Rectal smooth muscle tissue (tissue), 1 donor: ENCODE results near the gene SLIT3.

ENCODE experiments used
- H3K27ac ChIP-seq: one replicate; pipeline ENCODE4 v1.7.0; 2013; ENCODE audit warnings: low read depth, low read length, inconsistent platforms
- H3K27me3 ChIP-seq: one replicate; pipeline ENCODE4 v1.7.0; 2013; ENCODE audit warnings: low read length; ENCODE audit not compliant: control insufficient read depth, insufficient read depth
- H3K36me3 ChIP-seq: one replicate; pipeline ENCODE4 v1.7.0; 2013; ENCODE audit warnings: low read length; ENCODE audit not compliant: control insufficient read depth, insufficient read depth
- H3K4me1 ChIP-seq: one replicate; pipeline ENCODE4 v1.7.0; 2013; ENCODE audit warnings: low read length; ENCODE audit not compliant: control insufficient read depth, insufficient read depth
- H3K4me3 ChIP-seq: one replicate; pipeline ENCODE4 v1.7.0; 2013; ENCODE audit warnings: low read length
- H3K9ac ChIP-seq: one replicate; pipeline ENCODE4 v1.7.0; 2013; ENCODE audit warnings: low read length

The SLIT3 gene

DNA sequence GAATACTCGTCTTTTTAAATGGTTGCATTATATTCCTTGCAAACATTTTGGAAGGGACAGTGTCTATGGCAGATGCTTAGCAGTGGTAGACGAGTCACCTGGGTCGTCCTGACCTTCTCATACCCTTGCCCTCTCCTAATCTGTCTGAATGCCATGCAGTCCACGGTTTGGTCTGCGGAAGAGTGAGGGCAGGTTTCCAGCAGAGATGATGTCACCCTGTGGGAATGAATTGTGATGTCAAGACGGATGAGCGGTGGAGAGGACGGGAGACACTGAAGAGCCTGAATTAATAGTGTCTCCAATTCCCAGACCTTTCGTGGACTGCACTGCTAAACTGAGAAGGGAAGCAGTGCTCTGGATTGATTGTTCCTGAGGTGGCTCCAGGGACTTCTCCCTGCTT, 392.7 kb downstream of the SLIT3 start:
- H3K27me3 ChIP-seq: no peaks in the 10 kb centered on the region
- H3K4me3 ChIP-seq: no peak overlapping the region
- H3K27ac ChIP-seq: no peak overlapping the region
- H3K36me3 ChIP-seq: no peaks in the 10 kb centered on the region
- H3K9ac ChIP-seq: no peak overlapping the region
- H3K4me1 ChIP-seq: no peaks in the 10 kb centered on the region

- Histone ChIP-seq H3K9ac (no peak overlapping the region), H3K27ac (no peak overlapping the region), H3K36me3 (no peaks in the 10 kb centered on the region), H3K4me3 (no peak overlapping the region), H3K4me1 (no peaks in the 10 kb centered on the region), H3K27me3 (no peaks in the 10 kb centered on the region)
These were observed 397.9 kb downstream of the SLIT3 start for GRCh38 chr5:168903061-168903460.

- no peak overlapping the region for H3K4me3 ChIP-seq
- H3K4me1 ChIP-seq: no peaks in the 10 kb centered on the region
- no peaks in the 10 kb centered on the region for H3K36me3 ChIP-seq
- H3K9ac ChIP-seq: no peak overlapping the region
- no peaks in the 10 kb centered on the region for H3K27me3 ChIP-seq
- no peak overlapping the region for H3K27ac ChIP-seq
These were observed 401.3 kb downstream of the SLIT3 start for GRCh38 chr5:168899673-168900072.

DNA sequence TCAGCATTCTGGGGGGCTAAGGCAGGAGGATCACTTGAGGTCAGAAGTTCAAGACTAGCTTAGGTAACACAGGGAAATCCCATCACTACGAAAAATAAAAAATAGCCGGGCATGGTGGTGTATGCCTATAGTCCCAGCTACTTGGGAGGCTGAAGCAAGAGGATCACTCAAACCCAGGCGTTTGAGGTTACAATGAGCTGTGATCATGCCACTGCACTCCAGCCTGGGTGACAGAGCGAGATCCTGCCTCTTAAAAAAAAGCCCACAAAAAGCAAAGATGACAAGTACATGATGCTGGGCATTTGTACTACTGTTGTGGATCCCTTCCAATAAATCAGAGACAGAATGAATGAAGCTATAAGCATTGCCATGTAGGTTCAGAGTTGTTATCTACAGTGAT, 401.7 kb downstream of the SLIT3 start:
- no peak overlapping the region for H3K9ac ChIP-seq
- H3K4me3 ChIP-seq: no peak overlapping the region
- no peaks in the 10 kb centered on the region for H3K4me1 ChIP-seq
- no peaks in the 10 kb centered on the region for H3K36me3 ChIP-seq
- H3K27ac ChIP-seq: no peak overlapping the region
- H3K27me3 ChIP-seq: no peaks in the 10 kb centered on the region

- Histone ChIP-seq H3K4me1 (no peaks in the 10 kb centered on the region), H3K4me3 (no peak overlapping the region), H3K36me3 (no peaks in the 10 kb centered on the region), H3K27ac (no peak overlapping the region), H3K9ac (no peak overlapping the region), H3K27me3 (no peaks in the 10 kb centered on the region)
These were observed 402.6 kb downstream of the SLIT3 start for GRCh38 chr5:168898247-168898911.

DNA sequence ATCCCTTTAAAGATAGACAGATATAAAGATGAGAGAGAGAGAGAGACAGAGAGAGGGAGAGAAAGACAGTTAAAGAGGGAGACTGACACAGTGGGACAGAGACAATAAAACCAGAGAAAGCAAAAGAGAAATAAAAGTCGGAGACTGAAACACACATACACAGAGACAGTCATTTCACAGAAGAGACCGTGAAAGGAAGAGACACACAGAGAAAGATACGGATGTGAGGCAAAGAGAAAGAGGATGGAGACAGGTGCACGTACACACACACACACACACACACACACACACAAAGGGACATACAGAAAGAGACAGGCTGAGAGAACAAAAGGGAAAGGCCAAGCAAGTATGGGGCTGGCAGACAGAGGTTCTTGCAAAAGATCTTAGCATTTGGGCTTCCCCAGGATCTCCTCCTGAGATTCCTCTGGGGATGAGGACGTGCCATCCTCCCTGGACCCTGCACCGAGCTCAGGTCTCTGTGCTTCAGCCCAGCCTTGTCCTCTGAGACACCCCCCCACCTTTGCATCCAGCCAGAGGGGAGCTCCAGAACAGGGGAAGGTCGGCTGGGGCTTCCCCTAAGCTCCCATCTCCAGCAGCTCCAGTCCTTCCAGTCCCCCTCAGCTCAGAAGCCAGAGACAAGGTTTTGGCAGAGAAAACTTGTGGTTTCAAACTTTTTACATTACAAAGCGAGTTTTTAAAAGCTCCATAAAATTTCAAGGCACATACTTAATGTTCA, 403.4 kb downstream of the SLIT3 start:
- Histone ChIP-seq H3K36me3 (no peaks in the 10 kb centered on the region), H3K4me3 (no peak overlapping the region), H3K27ac (no peak overlapping the region), H3K27me3 (no peaks in the 10 kb centered on the region), H3K9ac (no peak overlapping the region), H3K4me1 (no peaks in the 10 kb centered on the region)

DNA sequence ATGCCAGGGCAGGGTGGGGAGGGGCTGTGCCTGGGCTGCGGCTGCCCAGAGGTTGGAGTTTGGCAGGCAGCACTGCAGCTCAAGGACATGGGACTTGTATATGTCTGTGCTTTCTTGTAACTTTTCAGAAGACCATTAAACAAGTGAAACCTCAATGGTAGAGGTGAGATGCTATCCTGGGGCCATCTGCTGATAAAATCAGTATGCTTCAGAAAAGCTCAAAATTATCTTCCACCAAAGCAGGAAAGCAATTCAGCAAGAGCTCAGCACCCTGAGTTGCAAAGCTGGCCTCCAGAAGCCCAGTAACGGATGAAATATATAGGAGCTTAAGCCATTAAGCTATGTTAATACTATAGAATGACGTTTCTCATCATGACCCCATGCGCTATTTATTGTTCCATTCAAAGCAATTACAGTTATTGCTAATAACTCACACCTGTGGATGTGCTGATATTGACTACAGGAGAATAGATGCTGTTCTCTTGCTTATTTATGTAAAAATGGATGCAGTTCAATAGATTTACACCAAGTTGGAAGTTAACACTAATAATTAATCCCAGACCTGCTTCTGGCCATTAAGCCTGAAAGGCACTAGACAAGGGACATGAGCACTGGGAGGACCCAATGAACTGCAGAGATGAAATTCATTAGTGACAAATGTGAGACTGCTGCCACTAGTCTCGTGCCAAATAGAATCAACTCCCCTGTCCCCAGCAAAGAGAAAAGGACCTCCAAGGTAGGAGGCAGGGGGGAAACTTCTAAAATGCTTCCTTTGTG, 405.5 kb downstream of the SLIT3 start:
- no peaks in the 10 kb centered on the region for H3K4me1 ChIP-seq
- H3K9ac ChIP-seq: no peak overlapping the region

GRCh38 chr5:168893283-168893682, 407.7 kb downstream of the SLIT3 start:
- Histone ChIP-seq H3K27ac (no peak overlapping the region), H3K9ac (no peak overlapping the region), H3K36me3 (no peaks in the 10 kb centered on the region), H3K27me3 (no peaks in the 10 kb centered on the region), H3K4me3 (no peak overlapping the region), H3K4me1 (no peaks in the 10 kb centered on the region)

More for the DNA sequence above, 405.5 kb downstream of the SLIT3 start:
- H3K27ac ChIP-seq: no peak overlapping the region
- H3K4me3 ChIP-seq: no peak overlapping the region
- no peaks in the 10 kb centered on the region for H3K36me3 ChIP-seq
- H3K27me3 ChIP-seq: no peaks in the 10 kb centered on the region

DNA sequence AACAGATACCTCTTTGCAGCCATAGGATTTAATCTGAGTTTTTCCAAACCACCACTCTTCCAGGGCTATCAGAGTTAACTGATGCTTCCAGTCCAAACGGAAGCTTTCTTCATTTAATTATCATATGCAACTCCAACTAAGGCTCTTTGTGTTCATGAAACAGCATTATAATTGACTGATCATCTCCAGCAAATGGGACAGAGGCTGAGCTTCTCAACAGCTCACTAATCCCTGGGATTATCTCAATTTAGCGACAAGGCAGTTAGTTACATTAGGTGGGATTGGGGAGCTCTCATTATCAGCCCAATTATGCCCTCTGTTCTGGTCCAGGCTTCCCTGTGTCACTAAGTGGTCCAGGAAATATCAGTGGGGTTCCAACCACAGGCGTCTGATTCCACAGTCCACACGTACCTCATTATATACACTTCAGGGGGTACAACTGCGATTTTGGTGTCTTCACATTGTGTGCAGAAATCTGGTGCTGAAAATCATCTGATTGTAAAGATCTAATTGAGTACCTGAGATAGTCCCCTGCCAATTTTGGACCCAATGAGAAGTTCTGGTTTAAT, 408.2 kb downstream of the SLIT3 start:
- H3K4me1 ChIP-seq: no peaks in the 10 kb centered on the region
- H3K27me3 ChIP-seq: no peaks in the 10 kb centered on the region
- H3K9ac ChIP-seq: no peak overlapping the region
- no peak overlapping the region for H3K4me3 ChIP-seq
- no peaks in the 10 kb centered on the region for H3K36me3 ChIP-seq
- H3K27ac ChIP-seq: no peak overlapping the region

DNA sequence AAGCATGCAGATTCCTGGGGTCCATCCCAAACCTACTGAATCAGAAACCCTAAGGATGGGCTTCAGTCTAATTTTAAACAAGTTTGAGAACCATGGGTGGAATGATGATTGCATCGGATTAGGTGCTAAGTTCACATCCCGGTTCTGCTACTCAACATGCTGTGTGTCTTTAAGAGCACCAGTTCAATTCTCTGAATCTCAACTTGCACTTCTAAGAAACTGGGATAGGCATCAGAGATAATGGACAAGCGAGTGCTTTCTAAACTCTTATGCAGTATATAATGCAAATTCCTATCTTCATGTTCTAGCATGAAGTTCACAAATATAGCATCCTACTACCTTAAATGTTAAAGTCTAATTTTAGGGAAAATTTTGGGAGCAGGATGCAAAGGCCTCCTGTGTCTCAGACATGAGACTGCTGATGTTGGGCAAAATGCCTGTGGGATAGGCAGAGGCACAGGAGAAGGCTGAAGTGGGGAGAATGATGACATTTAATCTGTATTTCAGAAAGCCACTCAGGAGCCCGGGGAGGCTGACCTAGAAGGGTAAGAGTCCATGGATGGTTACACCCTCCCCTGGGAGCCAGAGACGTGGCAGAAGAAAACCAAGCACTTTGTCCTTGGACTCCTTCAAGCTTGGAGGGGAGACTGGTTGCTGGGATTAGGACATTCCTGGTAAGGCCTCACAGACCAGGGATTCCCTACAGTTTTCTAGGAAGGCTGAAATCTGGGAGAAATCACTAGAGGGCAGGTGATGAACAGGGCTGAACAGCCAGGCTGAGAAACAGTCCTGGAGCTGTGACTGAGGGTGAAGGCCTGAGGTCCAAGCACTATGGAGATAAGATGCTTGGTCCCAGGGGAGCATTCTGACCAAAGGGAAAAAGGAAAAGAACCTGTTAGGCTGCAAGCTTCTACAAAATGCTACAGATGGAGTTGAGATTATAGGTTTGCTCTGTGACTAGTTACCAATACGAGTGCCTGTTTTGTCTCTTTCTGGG, 409.8 kb downstream of the SLIT3 start:
- Histone ChIP-seq H3K36me3 (no peaks in the 10 kb centered on the region), H3K27ac (no peak overlapping the region), H3K4me3 (no peak overlapping the region), H3K4me1 (no peaks in the 10 kb centered on the region), H3K9ac (no peak overlapping the region), H3K27me3 (no peaks in the 10 kb centered on the region)

DNA sequence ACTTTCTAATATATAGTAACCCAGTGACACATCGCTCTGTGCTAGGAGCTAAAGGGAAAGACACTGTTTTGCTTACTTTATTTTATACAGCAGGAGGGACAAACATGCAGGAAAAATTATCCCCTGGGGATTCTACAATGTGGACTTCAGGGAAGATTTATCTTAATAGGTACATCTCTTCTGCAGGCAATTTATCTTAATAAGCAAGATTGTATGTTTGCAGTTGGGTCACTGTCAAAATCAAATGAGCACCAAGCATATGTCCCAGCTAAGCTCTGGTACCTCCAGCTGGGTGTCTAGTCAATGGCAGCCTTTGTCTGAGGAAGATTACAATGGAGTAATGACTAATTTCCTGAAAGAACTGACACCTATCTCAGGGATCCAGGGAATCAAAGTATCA, 411.9 kb downstream of the SLIT3 start:
- H3K4me1 ChIP-seq: no peaks in the 10 kb centered on the region
- H3K4me3 ChIP-seq: no peak overlapping the region
- no peaks in the 10 kb centered on the region for H3K27me3 ChIP-seq
- no peak overlapping the region for H3K9ac ChIP-seq
- H3K27ac ChIP-seq: no peak overlapping the region
- H3K36me3 ChIP-seq: no peaks in the 10 kb centered on the region
